ENCODE results near the gene LIME1. TPM values are rescaled to one million over a fixed set of nuclear protein-coding genes. Genes with fewer than 3 reads are reported as not detected.
A peak's percentile ranks its signal among the peaks of the same experiment; 100 is the strongest.

Gene LIME1
- total RNA-seq, 1 experiment from 2014 or later = 13.5 TPM

- no CpG with 5 or more reads among the region's 52 CpGs for WGBS (ENCODE audit: extremely low coverage, insufficient read length, low lambda C conversion rate)
- Histone ChIP-seq H2AK5ac (ENCODE audit: insufficient read length, low read length) (no peak within 1 kb of the TSS), H3K9me3 (ENCODE audit: control insufficient read depth, low read depth, low read length) (no peaks in the 10 kb centered on the region), H2BK12ac (ENCODE audit: insufficient read length, low read depth, low read length) (no peak within 1 kb of the TSS), H3K4me2 (ENCODE audit: insufficient read depth, insufficient read length, low read length) (no peak within 1 kb of the TSS), H3K23me2 (ENCODE audit: insufficient read length, low read depth, low read length, poor library complexity, severe bottlenecking) (peaks cover 4% of the 10 kb centered on the region), H3T11ph (ENCODE audit: low read length) (no peak within 1 kb of the TSS), H3K9ac (ENCODE audit: extremely low read depth, insufficient read length, low read length) (no peak within 1 kb of the TSS), H4K8ac (replicated peaks; ENCODE audit: insufficient read length, low read depth, low read length) (no peak within 1 kb of the TSS), H3K4ac (ENCODE audit: low read depth, low read length) (no peak within 1 kb of the TSS), H3K27me3 (ENCODE audit: insufficient read depth, low read length) (no peaks in the 10 kb centered on the region), H3K14ac (ENCODE audit: insufficient read depth, low read length) (no peak within 1 kb of the TSS), H3K27ac (ENCODE audit: insufficient read length, low read depth, low read length) (no peak within 1 kb of the TSS), H2BK5ac (ENCODE audit: insufficient read length, low read length) (no peak within 1 kb of the TSS), H2BK15ac (ENCODE audit: low read depth, low read length) (no peak within 1 kb of the TSS), H3K18ac (ENCODE audit: insufficient read length, low read depth, low read length) (no peak within 1 kb of the TSS), H2AFZ (ENCODE audit: low read length) (no peak within 1 kb of the TSS), H3K4me1 (ENCODE audit: insufficient read depth, low read length) (no peaks in the 10 kb centered on the region), H2BK20ac (ENCODE audit: low read depth, low read length, poor library complexity, severe bottlenecking) (no peak within 1 kb of the TSS), H4K91ac (ENCODE audit: insufficient read length, low read depth, low read length) (no peak within 1 kb of the TSS), H3K23ac (ENCODE audit: insufficient read length, low read depth, low read length) (no peak within 1 kb of the TSS), H4K20me1 (ENCODE audit: control insufficient read depth, insufficient read depth, insufficient read length) (no peaks in the 10 kb centered on the region), H3K79me2 (ENCODE audit: insufficient read depth, low read length) (no peaks in the 10 kb centered on the region), H3K56ac (ENCODE audit: insufficient read length, low read depth, low read length) (no peak within 1 kb of the TSS), H4K5ac (ENCODE audit: insufficient read length, low read depth, low read length) (no peak within 1 kb of the TSS), H2BK120ac (ENCODE audit: low read depth, low read length, poor library complexity, severe bottlenecking) (no peak within 1 kb of the TSS), H3K79me1 (ENCODE audit: insufficient read depth, low read depth, low read length, poor library complexity, severe bottlenecking) (no peaks in the 10 kb centered on the region)
- H3K27me3 Mint-ChIP-seq (ENCODE audit: low read depth) = peaks cover 6% of the 10 kb centered on the region; the same call in 1 of the 2 replicates
- TF ChIP-seq CTCF (conservative IDR thresholded peaks at IDR 0.05) = no peak
- peaks cover 2 to 10% of the 10 kb centered on the region in 2 experiments for H3K4me1 Mint-ChIP-seq
- peak within 1 kb of the TSS; percentile 34 to 35; a peak in 4 of 5 replicates for H3K4me3 Mint-ChIP-seq
- H3K9me3 Mint-ChIP-seq = peaks cover 3 to 5% of the 10 kb centered on the region in 2 experiments; a peak in 3 of 5 replicates
- no peak for DNase-seq
- peaks cover 13 to 17% (median 14%) of the 10 kb centered on the region in 3 experiments; a peak in 5 of 7 replicates for H3K36me3 Mint-ChIP-seq (ENCODE audit: insufficient read depth in 1 of 3, low read depth in 3 of 3)
- peak within 1 kb of the TSS in 2 of 3 experiments; percentile 61 to 82; a peak in 2 of 7 replicates for H3K27ac Mint-ChIP-seq
These were observed 39.7 kb upstream of the LIME1 start, which contains the start of gene TNFRSF6B for GRCh38 chr20:63696628-63697356. TSS of gene TNFRSF6B (plus strand) at chr20:63696652. CDS start at chr20:63696768, 116 bp downstream.
